GM23338 (cell line): ENCODE results near the gene AGBL2. TPM values are rescaled to one million over a fixed set of nuclear protein-coding genes. Genes with fewer than 3 reads are reported as not detected.
"Not testable (repeated sequence)": the region's sequence is repeated elsewhere in the genome, so short reads cannot be mapped to it uniquely, and the experiment has no call there.

Experiments
- ATAC-seq: fragments of 200-7000 bp; cut with Tn5 transposase; 3 replicates; pipeline ENCODE4 v1.9.1; 2020
- DNase-seq: peaks from one replicate; pipeline ENCODE4 v3.0.0-alpha.2; 2015; ENCODE audit warnings: low spot score
- H2AFZ ChIP-seq: fragments of 200-600 bp; sonication (generic); 2 replicates; pipeline ENCODE4 v1.8.0; 2016; ENCODE audit warnings: antibody characterized with exemption, mild to moderate bottlenecking, moderate library complexity
- H3F3A ChIP-seq: fragments of 200-600 bp; sonication (generic); replicated peaks from 2 replicates; pipeline ENCODE4 v1.8.0; 2017; ENCODE audit warnings: antibody characterized with exemption, mixed run types, low read depth
- H3K27ac ChIP-seq: fragments of 200-600 bp; sonication (generic); 2 replicates; pipeline ENCODE4 v1.6.1; 2016; ENCODE audit warnings: low read depth
- H3K27me3 ChIP-seq: fragments of 200-600 bp; sonication (generic); 2 replicates; pipeline ENCODE4 v1.8.0; 2016; ENCODE audit warnings: mild to moderate bottlenecking, mixed run types, moderate library complexity; ENCODE audit not compliant: insufficient read depth
- H3K36me3 ChIP-seq: fragments of 200-600 bp; sonication (generic); 2 replicates; pipeline ENCODE4 v1.8.0; 2016; ENCODE audit warnings: mild to moderate bottlenecking; ENCODE audit not compliant: insufficient read depth
- H3K4me1 ChIP-seq: fragments of 200-600 bp; sonication (generic); 2 replicates; pipeline ENCODE4 v1.8.0; 2016; ENCODE audit warnings: mild to moderate bottlenecking, moderate library complexity; ENCODE audit not compliant: insufficient read depth
- H3K4me2 ChIP-seq: fragments of 200-600 bp; sonication (generic); 2 replicates; pipeline ENCODE4 v1.7.1; 2017; ENCODE audit warnings: mixed run types
- H3K4me3 ChIP-seq: fragments of 200-600 bp; sonication (generic); 2 replicates; pipeline ENCODE4 v1.6.1; 2016; ENCODE audit warnings: mixed run types
- H3K79me2 ChIP-seq: fragments of 200-600 bp; sonication (generic); replicated peaks from 2 replicates; pipeline ENCODE4 v1.8.0; 2017; ENCODE audit warnings: mild to moderate bottlenecking; ENCODE audit not compliant: insufficient read depth
- H3K9me2 ChIP-seq: fragments of 200-600 bp; sonication (generic); 2 replicates; pipeline ENCODE4 v1.8.0; 2017; ENCODE audit not compliant: insufficient read depth
- H4K20me1 ChIP-seq: fragments of 200-600 bp; sonication (generic); replicated peaks from 2 replicates; pipeline ENCODE4 v1.8.0; 2017; ENCODE audit warnings: mild to moderate bottlenecking; ENCODE audit not compliant: insufficient read depth
- H3K27ac Mint-ChIP-seq: 2 replicates; pipeline ENCODE4 v1.8.0; 2020; ENCODE audit warnings: inconsistent platforms, mild to moderate bottlenecking, moderate library complexity, mixed read lengths
- H3K27me3 Mint-ChIP-seq: 3 replicates; pipeline ENCODE4 v1.8.0; 2022; ENCODE audit warnings: low read depth, mild to moderate bottlenecking, moderate library complexity, mixed read lengths, inconsistent platforms; ENCODE audit not compliant: insufficient read depth, poor library complexity
- H3K36me3 Mint-ChIP-seq: 3 replicates; pipeline ENCODE4 v1.8.0; 2021; ENCODE audit warnings: low read depth, mild to moderate bottlenecking, inconsistent platforms, moderate library complexity, mixed read lengths
- H3K4me1 Mint-ChIP-seq: 3 replicates; pipeline ENCODE4 v1.8.0; 2020; ENCODE audit warnings: mild to moderate bottlenecking, inconsistent platforms, mixed read lengths
- H3K4me3 Mint-ChIP-seq: 3 replicates; pipeline ENCODE4 v1.8.0; 2021; ENCODE audit warnings: moderate library complexity, mild to moderate bottlenecking, inconsistent platforms, mixed read lengths
- H3K9me3 Mint-ChIP-seq: 3 replicates; pipeline ENCODE4 v1.8.0; 2020; ENCODE audit warnings: moderate library complexity, mild to moderate bottlenecking, inconsistent platforms, mixed read lengths
- ETS1 ChIP-seq: IDR thresholded peaks from 2 replicates; pipeline ENCODE4 v1.6.1; 2016; ENCODE audit warnings: antibody characterized with exemption
- EZH2phosphoT487 ChIP-seq: fragments of 200-600 bp; sonication (generic); IDR thresholded peaks from one replicate; pipeline ENCODE4 v1.8.1; 2018; ENCODE audit warnings: antibody characterized with exemption; ENCODE audit not compliant: unreplicated experiment
- POLR2AphosphoS5 ChIP-seq: IDR thresholded peaks from 2 replicates; pipeline ENCODE4 v1.6.1; 2016; ENCODE audit warnings: antibody characterized with exemption, low read depth
- ZNF114 ChIP-seq: fragments of 250-450 bp; sonication (Bioruptor Pico); IDR thresholded peaks from 2 replicates; pipeline ENCODE4 v1.5.0; 2020; ENCODE audit warnings: mild to moderate bottlenecking, moderate library complexity
- ZNF331 ChIP-seq: fragments of 250-450 bp; sonication (Bioruptor Pico); IDR thresholded peaks from 2 replicates; pipeline ENCODE4 v1.5.0; 2020; ENCODE audit warnings: low read depth, mild to moderate bottlenecking, moderate library complexity
- ZNF462 ChIP-seq: fragments of 250-450 bp; sonication (Bioruptor Pico); IDR thresholded peaks from 2 replicates; pipeline ENCODE4 v1.5.0; 2020; ENCODE audit warnings: mild to moderate bottlenecking, moderate library complexity
- polyA plus RNA-seq: library from polyadenylated mRNA; unstranded; fragments of >200 nt; fragmentation: Nextera tagmentation; extraction: Ambion mirVana; gene quantifications from 2 replicates; pipeline ENCODE4 v1.2.1, GENCODE V29; 2016
- total RNA-seq: library from RNA; depleted of rRNA; stranded (reverse); fragments of >200 nt; shearing (Covaris generic); gene quantifications from 2 replicates; pipeline ENCODE4 v1.2.3, GENCODE V29; 2014

AGBL2 gene
- total and polyA plus RNA-seq, 2 experiments from 2014 or later = 5.1 to 5.6 TPM

GRCh38 chr11:47641600-47642098 lies 73.5 kb downstream of the AGBL2 start (continued):
- TF ChIP-seq ZNF462 (CRISPR knock-in tag) (no peak), ETS1 (no peak), POLR2AphosphoS5 (no peak), ZNF331 (no peak), ZNF114 (CRISPR knock-in tag) (no peak), EZH2phosphoT487 (no peak)

- H4K20me1 ChIP-seq, H3K4me1 ChIP-seq, H3K9me2 ChIP-seq, DNase-seq, H3K27ac ChIP-seq, H2AFZ ChIP-seq, H3K4me3 ChIP-seq, H3K27ac Mint-ChIP-seq, H3F3A ChIP-seq, ATAC-seq, H3K4me1 Mint-ChIP-seq, H3K27me3 Mint-ChIP-seq, H3K9me3 Mint-ChIP-seq, H3K27me3 ChIP-seq: not testable (repeated sequence)
- H3K36me3 ChIP-seq = peaks cover 16% of the 10 kb centered on the region; the same call in 1 of the 2 replicates
- Mint-ChIP-seq H3K4me3 (peak overlapping the region; percentile 93), H3K36me3 (peaks cover 34% of the 10 kb centered on the region)
- peaks cover 27% of the 10 kb centered on the region for H3K79me2 ChIP-seq
- H3K4me2 ChIP-seq = peak overlapping the region; percentile 91; the same call in 1 of the 2 replicates
These were observed 74.7 kb downstream of the AGBL2 start for GRCh38 chr11:47640506-47640905.

- DNase-seq, H3K27ac Mint-ChIP-seq, H3K27me3 Mint-ChIP-seq, H3F3A ChIP-seq, H3K4me2 ChIP-seq, H3K4me3 Mint-ChIP-seq, H3K4me1 Mint-ChIP-seq, H3K27me3 ChIP-seq, H3K9me3 Mint-ChIP-seq, H3K4me3 ChIP-seq, ATAC-seq, H2AFZ ChIP-seq, H3K27ac ChIP-seq, H3K4me1 ChIP-seq, H3K9me2 ChIP-seq, H4K20me1 ChIP-seq: not testable (repeated sequence)
- peaks cover 21% of the 10 kb centered on the region for H3K79me2 ChIP-seq
- peaks cover 35% of the 10 kb centered on the region for H3K36me3 ChIP-seq
- H3K36me3 Mint-ChIP-seq = peaks cover 61% of the 10 kb centered on the region
These were observed 78.8 kb downstream of the AGBL2 start for GRCh38 chr11:47636331-47636730.
